Endothelial cell of umbilical vein (primary cell): ENCODE data around the gene CGB2. TPM values are rescaled to one million over a fixed set of nuclear protein-coding genes. Genes with fewer than 3 reads are reported as not detected.

Experiments used
- BruUV-seq: library from RNA; stranded (reverse); fragments of 400-500 nt; replicated peaks from 2 replicates; lab custom pipeline; 2021; lab: Mats Ljungman, UMichigan
- CTCF ChIA-PET: fragments of 300-600, 350-600 bp; sonication (Branson Sonifier 250); formaldehyde crosslinking; loops from one replicate; lab custom pipeline; 2021; ENCODE audit warnings: antibody characterized with exemption, inconsistent platforms; lab: Charles Lee
- POLR2A ChIA-PET: fragments of 300-600, 350-600 bp; sonication (Branson Sonifier 250); formaldehyde crosslinking; loops from one replicate; lab custom pipeline; 2021; ENCODE audit warnings: antibody characterized with exemption, inconsistent platforms; lab: Charles Lee
- DNase-seq: peaks from one replicate; pipeline ENCODE4 v3.0.0-alpha.2; 2011; ENCODE audit warnings: low read depth, low spot score
- FAIRE-seq: peaks from 2 replicates; lab custom pipeline; 2011; peaks lifted over from hg19 to GRCh38; lab: Jason Lieb, UNC
- H2AFZ ChIP-seq: 2 replicates; pipeline ENCODE4 v1.6.0; 2012; ENCODE audit warnings: low read depth, low read length, control low read depth, inconsistent platforms
- H3K27ac ChIP-seq: 2 replicates; pipeline ENCODE4 v1.5.1; 2011; ENCODE audit warnings: low read depth, mild to moderate bottlenecking, control low read depth, low read length, moderate library complexity; ENCODE audit not compliant: insufficient read depth
- H3K27me3 ChIP-seq, 2 experiments: 2 replicates each; pipeline versions ENCODE4 v1.6.0 to v1.6.1; 2011; ENCODE audit warnings: low read length in 2 of 2, mixed read lengths in 1 of 2; ENCODE audit not compliant: control insufficient read depth in 2 of 2, insufficient read depth in 2 of 2
- H3K36me3 ChIP-seq, 2 experiments: 2 replicates in 1 of 2; 3 replicates in 1 of 2; pipeline ENCODE4 v1.5.1; 2011; ENCODE audit warnings: low read length in 2 of 2, mild to moderate bottlenecking in 1 of 2, moderate library complexity in 1 of 2; ENCODE audit not compliant: control insufficient read depth in 2 of 2, insufficient read depth in 2 of 2; ENCODE audit errors: extremely low read depth in 1 of 2
- H3K4me1 ChIP-seq: 3 replicates; pipeline ENCODE4 v1.5.1; 2011; ENCODE audit warnings: mild to moderate bottlenecking, low read length; ENCODE audit not compliant: control insufficient read depth, insufficient read depth; ENCODE audit errors: extremely low read depth
- H3K4me2 ChIP-seq: 2 replicates; pipeline ENCODE4 v1.6.1; 2011; ENCODE audit warnings: low read length, control low read depth, mixed read lengths; ENCODE audit not compliant: insufficient read depth
- H3K4me3 ChIP-seq, 3 experiments: fragments of 200-600 bp in 1 of 3; sonication (generic), shearing (Covaris generic) in 1 of 3; replicated peaks in 1 of 3; 2 replicates each; pipeline ENCODE4 v1.5.1; 2011 to 2016; ENCODE audit warnings: control low read depth in 3 of 3, low read length in 3 of 3, mild to moderate bottlenecking in 2 of 3, inconsistent platforms in 1 of 3, low read depth in 1 of 3, moderate library complexity in 1 of 3; ENCODE audit not compliant: insufficient read depth in 1 of 3
- H3K79me2 ChIP-seq: 2 replicates; pipeline ENCODE4 v1.6.0; 2012; ENCODE audit warnings: low read length, inconsistent platforms; ENCODE audit not compliant: control insufficient read depth, insufficient read depth
- H3K9ac ChIP-seq: replicated peaks from 2 replicates; pipeline ENCODE3; 2011; ENCODE audit warnings: low read length, control low read depth; ENCODE audit not compliant: insufficient read depth; ENCODE audit errors: extremely low read depth
- H3K9me1 ChIP-seq: replicated peaks from 3 replicates; pipeline ENCODE4 v1.6.0; 2011; ENCODE audit warnings: mild to moderate bottlenecking, low read length; ENCODE audit not compliant: control insufficient read depth, insufficient read depth; ENCODE audit errors: extremely low read depth
- H3K9me3 ChIP-seq: replicated peaks from 2 replicates; pipeline ENCODE4 v1.5.1; 2012; ENCODE audit warnings: low read length, inconsistent platforms; ENCODE audit not compliant: control insufficient read depth, insufficient read depth
- H4K20me1 ChIP-seq: replicated peaks from 2 replicates; pipeline ENCODE3; 2011; ENCODE audit warnings: mild to moderate bottlenecking, low read length; ENCODE audit not compliant: control insufficient read depth, insufficient read depth; ENCODE audit errors: extremely low read depth
- GATA2 ChIP-seq: IDR thresholded peaks from 2 replicates; pipeline ENCODE4 v1.7.0; 2011; ENCODE audit warnings: low read depth, mild to moderate bottlenecking, moderate library complexity, mixed read lengths, low read length; ENCODE audit not compliant: insufficient read length, insufficient read depth
- dilution Hi-C: fragments of 300-500 bp; cut with MboI; formaldehyde crosslinking; loops from one replicate; pipeline ENCODE4 v1.15.0; 2019; ENCODE audit warnings: low sequenced_read_pairs; ENCODE audit not compliant: extremely low pct_ligation_motif_present
- intact Hi-C: fragments of 100-400 bp; cut with micrococcal nuclease; formaldehyde crosslinking; loops from one replicate; pipeline ENCODE4 v1.10.0; 2022
- polyA plus RNA-seq, 4 experiments: library from polyadenylated mRNA; depleted of rRNA in 3 of 4; stranded (reverse) in 3 of 4; unstranded in 1 of 4; fragments of >200 nt; gene quantifications; 2 replicates each; pipeline versions ENCODE4 v1.2.1 to v1.2.3, GENCODE V29; 2011 to 2012; ENCODE audit warnings: missing spikeins in 1 of 4
- total RNA-seq: library from RNA; stranded (reverse); gene quantifications from 2 replicates; pipeline ENCODE4 v1.2.3, GENCODE V29; 2021
- TF ChIP-seq, protein P1 (sequence below), 2 donors: IDR thresholded peaks; 1 replicate in 1 of 2; 2 replicates in 1 of 2; pipeline ENCODE4 v1.5.1; 2011; ENCODE audit warnings: low read length in 2 of 2, mild to moderate bottlenecking in 2 of 2, moderate library complexity in 2 of 2, control low read depth in 1 of 2, inconsistent platforms in 1 of 2, low read depth in 1 of 2; ENCODE audit not compliant: insufficient read depth in 1 of 2; ENCODE audit errors: extremely low read depth in 1 of 2

CGB2 gene
- total and polyA plus RNA-seq, 2 donors (not counting 3 experiments of a cell fraction or from before 2014, with no cell fraction given): not detected

DNA sequence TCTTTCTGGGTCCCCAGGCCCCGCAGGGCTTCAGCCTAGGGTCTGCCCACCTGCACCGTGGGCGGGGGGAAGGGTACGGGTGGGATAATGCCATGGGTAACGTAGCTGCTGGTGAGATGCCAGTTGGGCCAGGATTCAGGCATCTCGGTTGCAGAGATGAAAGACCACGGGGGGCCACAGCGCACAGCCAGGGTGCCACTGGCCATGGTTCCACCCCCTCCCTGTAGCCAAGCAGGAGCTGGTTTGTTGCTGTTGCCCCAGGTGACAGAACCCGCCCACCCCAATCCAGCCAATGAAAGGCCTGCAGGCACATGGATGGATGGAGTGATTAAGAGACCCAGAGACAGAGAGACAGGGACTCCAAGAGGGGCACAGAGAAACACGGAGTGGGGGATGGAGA lies 26.9 kb downstream of the CGB2 start:
- intact Hi-C loops (no loop called here), dilution Hi-C loops (no loop called here)
- no peak overlapping the region for H3K9ac ChIP-seq
- POLR2A ChIA-PET: no interaction called here
- FAIRE-seq (no peak), DNase-seq (no peak)
- no peaks in the 10 kb centered on the region for H4K20me1 ChIP-seq
- H3K4me1 ChIP-seq: peaks cover 11% of the 10 kb centered on the region
- H3K4me2 ChIP-seq: no peak overlapping the region
- H3K79me2 ChIP-seq: no peaks in the 10 kb centered on the region
- no peaks in the 10 kb centered on the region for H3K9me1 ChIP-seq
- H3K36me3 ChIP-seq: no peaks in the 10 kb centered on the region
- no peak overlapping the region for H3K4me3 ChIP-seq
- H2AFZ ChIP-seq: no peak overlapping the region
- BruUV-seq: no TSS peak
- peaks cover 0 to 1% of the 10 kb centered on the region in 2 experiments for H3K27me3 ChIP-seq
- no peaks in the 10 kb centered on the region for H3K9me3 ChIP-seq
- no peak overlapping the region for H3K27ac ChIP-seq
- TF ChIP-seq, protein P1, sequence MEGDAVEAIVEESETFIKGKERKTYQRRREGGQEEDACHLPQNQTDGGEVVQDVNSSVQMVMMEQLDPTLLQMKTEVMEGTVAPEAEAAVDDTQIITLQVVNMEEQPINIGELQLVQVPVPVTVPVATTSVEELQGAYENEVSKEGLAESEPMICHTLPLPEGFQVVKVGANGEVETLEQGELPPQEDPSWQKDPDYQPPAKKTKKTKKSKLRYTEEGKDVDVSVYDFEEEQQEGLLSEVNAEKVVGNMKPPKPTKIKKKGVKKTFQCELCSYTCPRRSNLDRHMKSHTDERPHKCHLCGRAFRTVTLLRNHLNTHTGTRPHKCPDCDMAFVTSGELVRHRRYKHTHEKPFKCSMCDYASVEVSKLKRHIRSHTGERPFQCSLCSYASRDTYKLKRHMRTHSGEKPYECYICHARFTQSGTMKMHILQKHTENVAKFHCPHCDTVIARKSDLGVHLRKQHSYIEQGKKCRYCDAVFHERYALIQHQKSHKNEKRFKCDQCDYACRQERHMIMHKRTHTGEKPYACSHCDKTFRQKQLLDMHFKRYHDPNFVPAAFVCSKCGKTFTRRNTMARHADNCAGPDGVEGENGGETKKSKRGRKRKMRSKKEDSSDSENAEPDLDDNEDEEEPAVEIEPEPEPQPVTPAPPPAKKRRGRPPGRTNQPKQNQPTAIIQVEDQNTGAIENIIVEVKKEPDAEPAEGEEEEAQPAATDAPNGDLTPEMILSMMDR (IDR thresholded peaks at IDR 0.05; ENCODE audit: extremely low read depth in 1 of 2, insufficient read depth in 1 of 2, low read depth in 1 of 2, low read length in 2 of 2): no peak
- CTCF ChIA-PET: interaction anchor here (0.9 to 1.8 kb wide), 5 partner anchors 8 to 59 kb away, joined by 3 to 7 read pairs (median 4); no protein-coding TSS in a partner anchor

DNA sequence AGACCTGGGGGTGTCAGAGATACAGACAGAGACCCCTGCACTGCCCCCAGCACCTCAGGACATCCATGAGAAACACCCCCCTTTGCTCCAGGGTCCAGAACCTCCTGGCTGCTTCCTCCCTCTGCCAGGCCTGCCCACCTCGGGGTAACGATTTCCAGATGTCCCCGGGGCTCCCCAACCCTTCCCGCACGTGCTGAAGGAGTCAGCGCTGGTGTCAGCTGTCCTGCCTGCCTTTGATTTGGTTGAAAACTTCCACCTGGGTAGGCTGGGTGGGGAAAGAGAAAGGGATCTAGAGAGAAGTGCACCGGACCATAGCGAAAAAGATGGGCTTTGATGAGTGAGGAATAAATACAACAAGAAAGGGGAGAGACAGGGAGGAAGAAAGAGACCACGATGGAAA lies 27.4 kb downstream of the CGB2 start:
- H3K4me1 ChIP-seq: peaks cover 11% of the 10 kb centered on the region
- H3K9me3 ChIP-seq: no peaks in the 10 kb centered on the region
- no peak overlapping the region for H3K4me3 ChIP-seq
- no peaks in the 10 kb centered on the region for H3K79me2 ChIP-seq
- DNase-seq (no peak), FAIRE-seq (no peak)
- H3K36me3 ChIP-seq: no peaks in the 10 kb centered on the region
- H3K27ac ChIP-seq: no peak overlapping the region
- no peak overlapping the region for H3K9ac ChIP-seq
- H4K20me1 ChIP-seq: no peaks in the 10 kb centered on the region
- POLR2A ChIA-PET: no interaction called here
- BruUV-seq: no TSS peak
- no peak overlapping the region for H2AFZ ChIP-seq
- CTCF ChIA-PET: interaction anchor here (1.0 to 1.3 kb wide), 3 partner anchors 9 to 59 kb away, joined by 3 to 4 read pairs (median 3); no protein-coding TSS in a partner anchor
- no peak for TF ChIP-seq GATA2
- TF ChIP-seq, protein P1 (IDR thresholded peaks at IDR 0.05; ENCODE audit: extremely low read depth in 1 of 2, insufficient read depth in 1 of 2, low read depth in 1 of 2, low read length in 2 of 2): no peak
- peaks cover 3 to 5% of the 10 kb centered on the region in 2 experiments for H3K27me3 ChIP-seq
- H3K9me1 ChIP-seq: no peaks in the 10 kb centered on the region
- intact Hi-C loops: no loop called here
- no peak overlapping the region for H3K4me2 ChIP-seq
- dilution Hi-C loops: no loop called here
